Stomach (tissue), 4 donors: ENCODE data around the gene RNASEH2A.

Experiments
- EP300 ChIP-seq: sonication (generic); formaldehyde crosslinking; IDR thresholded peaks from one replicate; pipeline ENCODE4 v1.6.1; 2017; ENCODE audit warnings: antibody characterized with exemption
- TF ChIP-seq, protein P1 (sequence below), 7 experiments: fragments of 450-650 bp in 4 of 7; fragments of 200-600 bp in 3 of 7; sonication (generic) in 3 of 7; IDR thresholded peaks; one replicate each; pipeline ENCODE4 v1.5.1; 2016 to 2019; ENCODE audit warnings: antibody characterized with exemption in 7 of 7, control low read depth in 2 of 7, mild to moderate bottlenecking in 1 of 7

GRCh38 chr19:12789098-12789903 lies 17.1 kb upstream of the RNASEH2A start:
- TF ChIP-seq, protein P1, sequence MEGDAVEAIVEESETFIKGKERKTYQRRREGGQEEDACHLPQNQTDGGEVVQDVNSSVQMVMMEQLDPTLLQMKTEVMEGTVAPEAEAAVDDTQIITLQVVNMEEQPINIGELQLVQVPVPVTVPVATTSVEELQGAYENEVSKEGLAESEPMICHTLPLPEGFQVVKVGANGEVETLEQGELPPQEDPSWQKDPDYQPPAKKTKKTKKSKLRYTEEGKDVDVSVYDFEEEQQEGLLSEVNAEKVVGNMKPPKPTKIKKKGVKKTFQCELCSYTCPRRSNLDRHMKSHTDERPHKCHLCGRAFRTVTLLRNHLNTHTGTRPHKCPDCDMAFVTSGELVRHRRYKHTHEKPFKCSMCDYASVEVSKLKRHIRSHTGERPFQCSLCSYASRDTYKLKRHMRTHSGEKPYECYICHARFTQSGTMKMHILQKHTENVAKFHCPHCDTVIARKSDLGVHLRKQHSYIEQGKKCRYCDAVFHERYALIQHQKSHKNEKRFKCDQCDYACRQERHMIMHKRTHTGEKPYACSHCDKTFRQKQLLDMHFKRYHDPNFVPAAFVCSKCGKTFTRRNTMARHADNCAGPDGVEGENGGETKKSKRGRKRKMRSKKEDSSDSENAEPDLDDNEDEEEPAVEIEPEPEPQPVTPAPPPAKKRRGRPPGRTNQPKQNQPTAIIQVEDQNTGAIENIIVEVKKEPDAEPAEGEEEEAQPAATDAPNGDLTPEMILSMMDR (IDR thresholded peaks at IDR 0.05), result no peak
- TF ChIP-seq EP300, result no peak
